H9 (cell line): Measurements from ENCODE around the gene NPDC1. TPM values are rescaled to one million over a fixed set of nuclear protein-coding genes. Genes with fewer than 3 reads are reported as not detected.

Experiments used
- DNase-seq: peaks from one replicate; pipeline ENCODE4 v3.0.0-alpha.2; 2017
- H2AFZ ChIP-seq: one replicate; pipeline ENCODE4 v1.6.1; 2013; ENCODE audit warnings: mild to moderate bottlenecking, low read length, control low read depth, moderate library complexity
- H2AK5ac ChIP-seq: 2 replicates; pipeline ENCODE4 v1.6.1; 2013; ENCODE audit warnings: low read length, control low read depth, mixed read lengths; ENCODE audit not compliant: insufficient read length
- H2BK120ac ChIP-seq: one replicate; pipeline ENCODE4 v1.6.1; 2013; ENCODE audit warnings: low read depth, mild to moderate bottlenecking, low read length, control low read depth, inconsistent platforms; ENCODE audit not compliant: poor library complexity, severe bottlenecking
- H2BK12ac ChIP-seq: 2 replicates; pipeline ENCODE4 v1.6.1; 2013; ENCODE audit warnings: low read length, control low read depth, mixed read lengths, low read depth; ENCODE audit not compliant: insufficient read length
- H2BK15ac ChIP-seq: 2 replicates; pipeline ENCODE4 v1.6.1; 2013; ENCODE audit warnings: low read depth, low read length, control low read depth
- H2BK20ac ChIP-seq: one replicate; pipeline ENCODE4 v1.6.1; 2013; ENCODE audit warnings: low read depth, mild to moderate bottlenecking, low read length, control low read depth, inconsistent platforms; ENCODE audit not compliant: poor library complexity, severe bottlenecking
- H2BK5ac ChIP-seq: 2 replicates; pipeline ENCODE4 v1.6.1; 2013; ENCODE audit warnings: low read length, control low read depth, mixed read lengths; ENCODE audit not compliant: insufficient read length
- H3K14ac ChIP-seq: 2 replicates; pipeline ENCODE4 v1.6.1; 2013; ENCODE audit warnings: low read length, control low read depth; ENCODE audit not compliant: insufficient read depth
- H3K18ac ChIP-seq: 2 replicates; pipeline ENCODE4 v1.6.1; 2013; ENCODE audit warnings: low read depth, mild to moderate bottlenecking, mixed read lengths, low read length, control low read depth; ENCODE audit not compliant: insufficient read length
- H3K23ac ChIP-seq: 2 replicates; pipeline ENCODE4 v1.6.1; 2013; ENCODE audit warnings: low read length, control low read depth, mixed read lengths, low read depth; ENCODE audit not compliant: insufficient read length
- H3K23me2 ChIP-seq: 2 replicates; pipeline ENCODE4 v1.6.1; 2013; ENCODE audit warnings: low read depth, mild to moderate bottlenecking, mixed read lengths, low read length, control low read depth; ENCODE audit not compliant: insufficient read length, poor library complexity, severe bottlenecking
- H3K27ac ChIP-seq: 2 replicates; pipeline ENCODE4 v1.5.1; 2013; ENCODE audit warnings: low read length, control low read depth, mixed read lengths, low read depth; ENCODE audit not compliant: insufficient read length
- H3K27me3 ChIP-seq: 2 replicates; pipeline ENCODE4 v1.6.1; 2013; ENCODE audit warnings: low read length, control low read depth, inconsistent platforms; ENCODE audit not compliant: insufficient read depth
- H3K4ac ChIP-seq: 2 replicates; pipeline ENCODE4 v1.6.1; 2013; ENCODE audit warnings: low read depth, mild to moderate bottlenecking, control low read depth, inconsistent platforms, low read length, moderate library complexity
- H3K4me1 ChIP-seq: 2 replicates; pipeline ENCODE4 v1.6.1; 2013; ENCODE audit warnings: low read length, control low read depth, inconsistent platforms; ENCODE audit not compliant: insufficient read depth
- H3K4me2 ChIP-seq: 2 replicates; pipeline ENCODE4 v1.6.1; 2013; ENCODE audit warnings: low read length, control low read depth, mixed read lengths; ENCODE audit not compliant: insufficient read length, insufficient read depth
- H3K56ac ChIP-seq: 2 replicates; pipeline ENCODE4 v1.6.1; 2013; ENCODE audit warnings: low read depth, mild to moderate bottlenecking, mixed read lengths, low read length, control low read depth; ENCODE audit not compliant: insufficient read length
- H3K79me1 ChIP-seq: 2 replicates; pipeline ENCODE4 v1.6.1; 2013; ENCODE audit warnings: low read depth, mild to moderate bottlenecking, moderate library complexity, low read length, control low read depth, inconsistent platforms; ENCODE audit not compliant: insufficient read depth, poor library complexity, severe bottlenecking
- H3K79me2 ChIP-seq: 2 replicates; pipeline ENCODE4 v1.6.1; 2013; ENCODE audit warnings: low read length, control low read depth, inconsistent platforms; ENCODE audit not compliant: insufficient read depth
- H3K9ac ChIP-seq: 2 replicates; pipeline ENCODE4 v1.6.1; 2013; ENCODE audit warnings: low read length, control low read depth, mixed read lengths; ENCODE audit not compliant: insufficient read length; ENCODE audit errors: extremely low read depth
- H3K9me3 ChIP-seq: one replicate; pipeline ENCODE4 v1.6.1; 2013; ENCODE audit warnings: low read depth, low read length, inconsistent platforms; ENCODE audit not compliant: control insufficient read depth
- H3T11ph ChIP-seq: one replicate; pipeline ENCODE4 v1.6.1; 2013; ENCODE audit warnings: mild to moderate bottlenecking, low read length, control low read depth, inconsistent platforms
- H4K20me1 ChIP-seq: one replicate; pipeline ENCODE4 v1.6.1; 2013; ENCODE audit not compliant: control insufficient read depth, insufficient read length, insufficient read depth
- H4K5ac ChIP-seq: 2 replicates; pipeline ENCODE4 v1.6.1; 2013; ENCODE audit warnings: low read depth, mild to moderate bottlenecking, mixed read lengths, low read length, control low read depth; ENCODE audit not compliant: insufficient read length
- H4K8ac ChIP-seq: replicated peaks from 2 replicates; pipeline ENCODE4 v1.6.1; 2013; ENCODE audit warnings: low read length, control low read depth, mixed read lengths, low read depth; ENCODE audit not compliant: insufficient read length
- H4K91ac ChIP-seq: 2 replicates; pipeline ENCODE4 v1.6.1; 2013; ENCODE audit warnings: low read depth, mild to moderate bottlenecking, moderate library complexity, mixed read lengths, low read length, control low read depth; ENCODE audit not compliant: insufficient read length
- H3K27ac Mint-ChIP-seq, 3 experiments: 2 replicates in 2 of 3; 3 replicates in 1 of 3; pipeline ENCODE4 v1.8.0; 2020 to 2021; ENCODE audit warnings: mixed read lengths in 3 of 3, mild to moderate bottlenecking in 1 of 3, moderate library complexity in 1 of 3
- H3K27me3 Mint-ChIP-seq: 2 replicates; pipeline ENCODE4 v1.8.0; 2021; ENCODE audit warnings: low read depth, mild to moderate bottlenecking, moderate library complexity, mixed read lengths
- H3K36me3 Mint-ChIP-seq, 3 experiments: 2 replicates in 2 of 3; 3 replicates in 1 of 3; pipeline ENCODE4 v1.8.0; 2020 to 2021; ENCODE audit warnings: low read depth in 3 of 3, mixed read lengths in 3 of 3; ENCODE audit not compliant: insufficient read depth in 1 of 3
- H3K4me1 Mint-ChIP-seq, 2 experiments: 2 replicates each; pipeline ENCODE4 v1.8.0; 2020; ENCODE audit warnings: mixed read lengths in 2 of 2
- H3K4me3 Mint-ChIP-seq, 2 experiments: 2 replicates in 1 of 2; 3 replicates in 1 of 2; pipeline ENCODE4 v1.8.0; 2020 to 2021; ENCODE audit warnings: mild to moderate bottlenecking in 2 of 2, mixed read lengths in 2 of 2, moderate library complexity in 1 of 2
- H3K9me3 Mint-ChIP-seq, 2 experiments: 2 replicates in 1 of 2; 3 replicates in 1 of 2; pipeline ENCODE4 v1.8.0; 2020; ENCODE audit warnings: mild to moderate bottlenecking in 2 of 2, mixed read lengths in 2 of 2, moderate library complexity in 1 of 2
- CTCF ChIP-seq: fragments of 200-600 bp; sonication (generic); conservative IDR thresholded peaks from 3 replicates; pipeline ENCODE4 v1.8.0; 2021; ENCODE audit warnings: antibody characterized with exemption, mild to moderate bottlenecking
- WGBS: extraction: QIAGEN DNeasy Blood & Tissue Kit; methylation state at CpG from one replicate; pipeline ENCODE4 v1.1.7; 2013; ENCODE audit warnings: missing lambda C conversion rate, low lambda C conversion rate, mixed read lengths; ENCODE audit not compliant: insufficient read length; ENCODE audit errors: extremely low coverage; 5-methylcytosine and 5-hydroxymethylcytosine counted together
- total RNA-seq: library from RNA; stranded (reverse); gene quantifications from 2 replicates; pipeline ENCODE4 v1.2.1, GENCODE V29; 2021

Gene NPDC1
- total RNA-seq, 1 experiment from 2014 or later: 57.6 TPM

GRCh38 chr9:137075275-137075775, 29.3 kb upstream of the NPDC1 start:
- H3K23ac ChIP-seq: no peak overlapping the region
- H4K8ac ChIP-seq: no peak overlapping the region
- H2BK120ac ChIP-seq: no peak overlapping the region
- Mint-ChIP-seq H3K4me1 (peaks cover 17 to 30% of the 10 kb centered on the region in 2 experiments), H3K36me3 (no peaks in the 10 kb centered on the region), H3K4me3 (peak overlapping the region in 1 of 2 experiments; percentile 6; a peak in 1 of 5 replicates), H3K27ac (peak overlapping the region in 2 of 3 experiments; percentile 25 to 97; a peak in 4 of 7 replicates), H3K9me3 (no peaks in the 10 kb centered on the region; a peak in 1 of 5 replicates), H3K27me3 (peaks cover 45% of the 10 kb centered on the region)
- H3K4ac ChIP-seq: no peak overlapping the region
- no peak overlapping the region for H4K91ac ChIP-seq
- no peak overlapping the region for H2BK12ac ChIP-seq
- no peak overlapping the region for H2BK15ac ChIP-seq
- no peaks in the 10 kb centered on the region for H3K79me1 ChIP-seq
- peaks cover 7% of the 10 kb centered on the region; the same call in 1 of the 2 replicates for H3K27me3 ChIP-seq
- H3K14ac ChIP-seq: no peak overlapping the region
- H3K23me2 ChIP-seq: peaks cover 17% of the 10 kb centered on the region
- H3K56ac ChIP-seq: no peak overlapping the region
- no peaks in the 10 kb centered on the region for H3K79me2 ChIP-seq
- no peak overlapping the region for H2AFZ ChIP-seq
- H3T11ph ChIP-seq: no peak overlapping the region
- no peak overlapping the region for H3K18ac ChIP-seq
- peak; percentile 62 for DNase-seq
- no peak overlapping the region for H3K9ac ChIP-seq
- no CpG with 5 or more reads among the region's 12 CpGs for WGBS
- no peak overlapping the region for H4K5ac ChIP-seq
- H3K4me2 ChIP-seq: no peak overlapping the region
- no peak overlapping the region for H2AK5ac ChIP-seq
- H3K9me3 ChIP-seq: no peaks in the 10 kb centered on the region
- H4K20me1 ChIP-seq: peaks cover 3% of the 10 kb centered on the region
- no peak overlapping the region for H2BK5ac ChIP-seq
- H2BK20ac ChIP-seq: no peak overlapping the region
- peaks cover 7% of the 10 kb centered on the region; the same call in 1 of the 2 replicates for H3K4me1 ChIP-seq
- TF ChIP-seq CTCF: no peak
- H3K27ac ChIP-seq: no peak overlapping the region
